Type B pancreatic cell (in vitro differentiated cells): ENCODE results near the gene STPG4. TPM values are rescaled to one million over a fixed set of nuclear protein-coding genes. Genes with fewer than 3 reads are reported as not detected.

Experiments used
- DNase-seq: peaks from one replicate; pipeline ENCODE4 v3.0.0; 2021; ENCODE audit warnings: mixed read lengths; ENCODE audit not compliant: unreplicated experiment; ENCODE audit errors: extremely low spot score
- H3K27ac Mint-ChIP-seq: 2 replicates; pipeline ENCODE4 v1.8.0; 2021; ENCODE audit warnings: mild to moderate bottlenecking, mixed read lengths
- H3K27me3 Mint-ChIP-seq: 2 replicates; pipeline ENCODE4 v1.8.0; 2021; ENCODE audit warnings: mixed read lengths
- H3K36me3 Mint-ChIP-seq: 2 replicates; pipeline ENCODE4 v1.8.0; 2021; ENCODE audit warnings: mixed read lengths
- H3K4me1 Mint-ChIP-seq: one replicate; pipeline ENCODE4 v1.8.0; 2021; ENCODE audit warnings: mixed read lengths; ENCODE audit not compliant: unreplicated experiment
- H3K4me3 Mint-ChIP-seq: 2 replicates; pipeline ENCODE4 v1.8.0; 2021; ENCODE audit warnings: mild to moderate bottlenecking, mixed read lengths
- H3K9me3 Mint-ChIP-seq: 2 replicates; pipeline ENCODE4 v1.8.0; 2021; ENCODE audit warnings: mixed read lengths
- CTCF ChIP-seq: fragments of 200-600 bp; sonication (generic); conservative IDR thresholded peaks from 2 replicates; pipeline ENCODE4 v1.5.0; 2021; ENCODE audit warnings: antibody characterized with exemption, mild to moderate bottlenecking
- total RNA-seq: library from RNA; stranded (reverse); gene quantifications from 2 replicates; pipeline ENCODE4 v1.2.1, GENCODE V29; 2021; ENCODE audit warnings: low replicate concordance

STPG4 gene
- total RNA-seq, 1 donor from 2014 or later, result 0.36 TPM

- peaks cover 40% of the 10 kb centered on the region for H3K36me3 Mint-ChIP-seq
- H3K27me3 Mint-ChIP-seq, result no peaks in the 10 kb centered on the region
- H3K4me3 Mint-ChIP-seq, result no peak overlapping the region
- no peak overlapping the region for H3K27ac Mint-ChIP-seq
- no peak for DNase-seq
- TF ChIP-seq CTCF, result no peak
- peaks cover 48% of the 10 kb centered on the region for H3K4me1 Mint-ChIP-seq
- no peaks in the 10 kb centered on the region for H3K9me3 Mint-ChIP-seq
Measured at GRCh38 chr2:47167149-47167548, 12.0 kb upstream of the STPG4 start.

GRCh38 chr2:47165001-47165555, 10.0 kb upstream of the STPG4 start:
- H3K4me3 Mint-ChIP-seq, result peak overlapping the region; percentile 23
- H3K4me1 Mint-ChIP-seq, result peaks cover 29% of the 10 kb centered on the region
- DNase-seq, result no peak
- H3K27me3 Mint-ChIP-seq, result no peaks in the 10 kb centered on the region
- H3K9me3 Mint-ChIP-seq, result no peaks in the 10 kb centered on the region
- peaks cover 51% of the 10 kb centered on the region for H3K36me3 Mint-ChIP-seq
- H3K27ac Mint-ChIP-seq, result peak overlapping the region; percentile 9
- TF ChIP-seq CTCF, result no peak

DNA sequence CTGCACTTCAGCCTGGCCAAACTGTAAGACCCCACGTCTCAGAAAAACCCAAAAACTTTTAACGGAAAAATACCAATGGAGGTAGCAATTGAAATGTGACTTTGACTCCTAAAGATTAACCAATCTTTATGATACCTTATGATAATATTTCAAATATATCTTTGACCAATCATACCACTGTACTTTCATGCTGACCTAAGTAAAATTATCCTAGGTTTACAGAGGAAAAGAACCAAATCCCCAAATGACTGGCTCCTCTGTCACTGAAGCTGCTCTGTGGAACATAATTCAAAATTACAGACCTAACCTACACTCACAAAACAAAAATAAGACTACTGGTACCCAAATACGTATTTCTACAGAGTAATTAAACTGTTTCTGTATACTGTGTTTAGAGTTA, 7.7 kb upstream of the STPG4 start:
- Mint-ChIP-seq H3K27ac (no peak overlapping the region), H3K4me1 (peaks cover 21% of the 10 kb centered on the region), H3K9me3 (no peaks in the 10 kb centered on the region), H3K4me3 (no peak overlapping the region), H3K36me3 (peaks cover 44% of the 10 kb centered on the region), H3K27me3 (no peaks in the 10 kb centered on the region)
- TF ChIP-seq CTCF, result no peak
- no peak for DNase-seq

DNA sequence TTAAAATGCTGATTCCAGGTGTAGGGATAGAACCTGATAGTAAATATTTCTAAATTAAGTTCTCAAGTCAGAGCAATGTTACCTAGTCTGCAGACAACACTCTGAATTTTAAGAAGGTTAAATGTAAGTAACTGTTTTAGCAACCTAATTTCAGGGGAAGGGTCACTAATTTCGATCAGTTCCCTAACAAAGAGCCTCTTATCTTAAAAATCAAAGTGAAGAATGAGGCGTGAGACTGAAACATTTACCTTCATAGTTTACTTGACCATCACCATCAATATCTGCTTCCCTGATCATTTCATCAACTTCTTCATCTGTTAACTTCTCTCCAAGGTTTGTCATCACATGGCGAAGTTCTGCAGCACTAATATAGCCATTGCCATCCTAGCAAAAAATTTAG, 6.4 kb upstream of the STPG4 start:
- H3K9me3 Mint-ChIP-seq, result no peaks in the 10 kb centered on the region
- peaks cover 50% of the 10 kb centered on the region for H3K36me3 Mint-ChIP-seq
- H3K27me3 Mint-ChIP-seq, result no peaks in the 10 kb centered on the region
- H3K4me1 Mint-ChIP-seq, result peaks cover 30% of the 10 kb centered on the region
- no peak overlapping the region for H3K27ac Mint-ChIP-seq
- DNase-seq, result no peak
- H3K4me3 Mint-ChIP-seq, result no peak overlapping the region
- no peak for TF ChIP-seq CTCF

GRCh38 chr2:47160660-47161059, 5.6 kb upstream of the STPG4 start:
- Mint-ChIP-seq H3K36me3 (peaks cover 47% of the 10 kb centered on the region), H3K27me3 (no peaks in the 10 kb centered on the region), H3K4me1 (peaks cover 29% of the 10 kb centered on the region), H3K27ac (no peak overlapping the region), H3K9me3 (no peaks in the 10 kb centered on the region), H3K4me3 (no peak overlapping the region)
- TF ChIP-seq CTCF, result no peak
- DNase-seq, result no peak

DNA sequence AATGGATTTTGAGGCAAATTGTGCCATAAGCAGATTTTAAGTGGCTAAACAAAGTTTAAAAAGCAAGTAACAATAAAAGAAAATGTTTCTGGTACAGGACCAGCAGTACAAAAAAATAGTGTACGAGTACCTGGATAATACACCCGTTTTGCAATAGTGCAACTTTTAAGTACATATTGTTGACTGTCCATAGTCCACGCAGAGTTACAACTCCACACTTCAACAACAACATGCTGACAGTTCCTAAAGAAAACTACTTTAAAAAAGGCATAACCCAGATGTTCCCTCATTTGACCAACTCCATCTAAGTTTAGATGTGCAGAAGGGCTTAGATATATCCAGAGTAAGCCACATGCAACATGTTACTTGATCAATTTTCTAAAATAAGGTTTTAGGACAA, 5.1 kb upstream of the STPG4 start:
- H3K27me3 Mint-ChIP-seq, result no peaks in the 10 kb centered on the region
- H3K9me3 Mint-ChIP-seq, result no peaks in the 10 kb centered on the region
- H3K27ac Mint-ChIP-seq, result no peak overlapping the region
- no peak for DNase-seq
- peaks cover 24% of the 10 kb centered on the region for H3K4me1 Mint-ChIP-seq
- TF ChIP-seq CTCF, result no peak
- peaks cover 43% of the 10 kb centered on the region for H3K36me3 Mint-ChIP-seq
- H3K4me3 Mint-ChIP-seq, result no peak overlapping the region
